ENCODE results near the gene FADD.
A peak's percentile ranks its signal among the peaks of the same experiment; 100 is the strongest.

Gene FADD

DNA sequence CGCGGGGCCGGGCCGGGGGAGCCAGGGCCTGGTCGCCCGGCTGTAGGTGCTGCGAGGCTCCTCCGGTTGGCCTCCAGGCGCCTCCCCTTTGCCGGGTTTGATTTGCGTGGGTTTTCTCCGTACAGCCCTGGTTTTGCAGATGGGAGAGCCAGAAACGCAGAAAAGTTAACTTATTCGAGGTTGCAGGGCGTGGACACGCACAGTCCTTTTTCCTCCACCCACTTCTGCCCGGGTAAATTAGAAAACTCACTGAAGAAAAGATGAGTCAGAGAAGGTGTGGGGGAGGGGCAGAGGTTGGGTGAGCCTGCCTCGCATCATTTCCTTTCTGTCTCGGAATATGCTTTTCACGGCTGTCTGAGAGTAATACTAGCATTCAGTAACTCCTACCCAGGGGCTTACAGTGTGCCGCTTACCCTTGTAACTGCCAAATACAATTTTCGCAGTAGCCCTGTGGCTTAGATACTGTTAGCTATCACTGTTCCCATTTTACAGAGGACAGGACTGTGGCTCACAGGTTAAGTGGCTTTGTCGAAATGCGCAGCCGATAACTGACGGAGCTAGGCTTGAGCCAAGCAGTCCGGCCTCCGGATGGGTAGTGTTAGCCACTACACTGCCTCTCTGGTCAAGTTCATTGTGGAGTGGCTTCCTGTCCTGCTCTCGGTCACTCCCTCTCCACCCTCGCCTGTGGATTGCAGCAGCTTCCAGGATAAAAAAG lies 812 bp downstream of the FADD start:
- peak; percentile 69 for DNase-seq (ENCODE audit: extremely low read depth, insufficient read length)
- Histone ChIP-seq H3K4me3 (replicated peaks; ENCODE audit: low read depth, low read length) (peak overlapping the region; percentile 100), H3K36me3 (ENCODE audit: control insufficient read depth, insufficient read depth, low read length) (peaks cover 24% of the 10 kb centered on the region), H3K27me3 (replicated peaks; ENCODE audit: control insufficient read depth, insufficient read depth, low read length) (no peaks in the 10 kb centered on the region)
- TF ChIP-seq, protein P1, sequence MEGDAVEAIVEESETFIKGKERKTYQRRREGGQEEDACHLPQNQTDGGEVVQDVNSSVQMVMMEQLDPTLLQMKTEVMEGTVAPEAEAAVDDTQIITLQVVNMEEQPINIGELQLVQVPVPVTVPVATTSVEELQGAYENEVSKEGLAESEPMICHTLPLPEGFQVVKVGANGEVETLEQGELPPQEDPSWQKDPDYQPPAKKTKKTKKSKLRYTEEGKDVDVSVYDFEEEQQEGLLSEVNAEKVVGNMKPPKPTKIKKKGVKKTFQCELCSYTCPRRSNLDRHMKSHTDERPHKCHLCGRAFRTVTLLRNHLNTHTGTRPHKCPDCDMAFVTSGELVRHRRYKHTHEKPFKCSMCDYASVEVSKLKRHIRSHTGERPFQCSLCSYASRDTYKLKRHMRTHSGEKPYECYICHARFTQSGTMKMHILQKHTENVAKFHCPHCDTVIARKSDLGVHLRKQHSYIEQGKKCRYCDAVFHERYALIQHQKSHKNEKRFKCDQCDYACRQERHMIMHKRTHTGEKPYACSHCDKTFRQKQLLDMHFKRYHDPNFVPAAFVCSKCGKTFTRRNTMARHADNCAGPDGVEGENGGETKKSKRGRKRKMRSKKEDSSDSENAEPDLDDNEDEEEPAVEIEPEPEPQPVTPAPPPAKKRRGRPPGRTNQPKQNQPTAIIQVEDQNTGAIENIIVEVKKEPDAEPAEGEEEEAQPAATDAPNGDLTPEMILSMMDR (IDR thresholded peaks at IDR 0.05; ENCODE audit: insufficient read depth, low read length, poor library complexity, severe bottlenecking) = no peak

DNA sequence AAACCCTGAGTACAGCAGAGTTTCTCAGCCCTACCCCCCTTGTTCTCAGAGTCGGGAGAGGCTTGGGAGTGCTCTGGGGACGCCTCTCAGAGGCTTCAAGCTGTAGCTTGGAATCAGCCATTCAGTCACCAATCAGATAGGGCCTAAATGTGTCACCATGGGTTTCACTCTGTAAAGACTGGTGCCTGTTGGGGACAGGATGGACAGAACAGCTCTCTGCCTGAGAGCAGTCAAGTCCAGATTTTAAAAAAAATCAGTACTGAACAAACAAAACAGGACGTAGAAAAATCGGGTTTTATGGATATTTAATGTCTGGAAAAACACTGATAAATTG lies 1.3 kb downstream of the FADD start:
- H3K4me3 ChIP-seq (replicated peaks; ENCODE audit: low read depth, low read length) = peak overlapping the region; percentile 100
- H3K27me3 ChIP-seq (replicated peaks; ENCODE audit: control insufficient read depth, insufficient read depth, low read length) = no peaks in the 10 kb centered on the region
- TF ChIP-seq, protein P1 (IDR thresholded peaks at IDR 0.05; ENCODE audit: insufficient read depth, low read length, poor library complexity, severe bottlenecking) = no peak
- no peak for DNase-seq (ENCODE audit: extremely low read depth, insufficient read length)
- peaks cover 27% of the 10 kb centered on the region for H3K36me3 ChIP-seq (ENCODE audit: control insufficient read depth, insufficient read depth, low read length)

DNA sequence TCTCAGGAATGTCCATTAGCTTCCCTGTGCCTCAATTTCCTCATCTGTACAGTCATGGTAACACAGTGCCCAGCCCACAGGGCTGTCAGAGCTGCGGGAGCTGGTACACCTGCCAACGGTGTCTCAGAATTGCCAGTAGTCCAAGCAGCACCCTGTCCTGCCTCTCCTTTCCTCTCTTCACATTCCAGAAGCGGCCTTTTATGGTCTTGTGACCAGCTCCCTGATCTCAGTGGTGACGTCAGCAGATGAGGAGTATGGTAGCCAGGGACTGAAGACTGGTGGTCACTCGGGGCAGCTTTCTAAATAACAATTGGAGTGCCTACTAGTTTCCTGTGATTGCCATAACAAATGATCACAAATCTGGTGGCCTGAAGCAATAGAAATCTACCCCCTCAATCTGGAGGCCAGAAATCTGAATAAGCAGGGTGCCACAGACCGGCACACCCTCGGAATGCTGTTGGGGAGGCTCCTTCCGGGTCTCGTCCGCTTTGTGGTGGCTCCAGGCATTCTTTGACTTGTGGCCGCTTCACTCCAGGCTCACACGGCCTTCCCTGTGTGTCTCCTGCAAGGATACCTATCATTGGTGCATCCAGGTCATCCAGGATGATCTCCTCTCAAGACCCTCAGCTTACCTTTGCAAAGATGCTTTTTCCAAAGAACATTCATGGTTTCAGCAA lies 2.1 kb downstream of the FADD start:
- Histone ChIP-seq H3K27me3 (replicated peaks; ENCODE audit: control insufficient read depth, insufficient read depth, low read length) (no peaks in the 10 kb centered on the region), H3K36me3 (ENCODE audit: control insufficient read depth, insufficient read depth, low read length) (peaks cover 27% of the 10 kb centered on the region), H3K4me3 (replicated peaks; ENCODE audit: low read depth, low read length) (peak overlapping the region; percentile 100)
- TF ChIP-seq, protein P1 (IDR thresholded peaks at IDR 0.05; ENCODE audit: insufficient read depth, low read length, poor library complexity, severe bottlenecking) = no peak
- DNase-seq (ENCODE audit: extremely low read depth, insufficient read length) = no peak

DNA sequence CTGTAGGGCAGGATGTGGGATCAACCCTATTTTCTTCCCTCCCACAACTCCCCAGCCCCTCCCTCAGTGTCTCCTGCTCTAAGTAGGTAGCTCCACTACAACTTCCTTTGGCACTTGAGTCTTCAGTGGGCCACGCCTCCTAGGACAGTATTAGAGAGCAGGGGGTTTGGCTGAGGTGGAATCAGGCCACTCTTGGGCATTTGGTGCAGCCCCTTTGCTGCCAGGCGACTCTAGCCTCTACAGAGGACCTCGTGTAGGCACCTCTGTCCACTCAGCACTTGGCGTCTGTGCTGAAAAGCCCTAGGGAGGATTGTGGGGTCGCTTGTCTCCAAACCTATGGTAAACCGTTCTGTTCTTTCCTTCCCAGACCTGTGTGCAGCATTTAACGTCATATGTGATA lies 2.7 kb downstream of the FADD start:
- H3K27me3 ChIP-seq (replicated peaks; ENCODE audit: control insufficient read depth, insufficient read depth, low read length) = no peaks in the 10 kb centered on the region
- peaks cover 27% of the 10 kb centered on the region for H3K36me3 ChIP-seq (ENCODE audit: control insufficient read depth, insufficient read depth, low read length)
- H3K4me3 ChIP-seq (replicated peaks; ENCODE audit: low read depth, low read length) = no peak overlapping the region
- no peak for DNase-seq (ENCODE audit: extremely low read depth, insufficient read length)
- TF ChIP-seq, protein P1 (IDR thresholded peaks at IDR 0.05; ENCODE audit: insufficient read depth, low read length, poor library complexity, severe bottlenecking) = no peak

DNA sequence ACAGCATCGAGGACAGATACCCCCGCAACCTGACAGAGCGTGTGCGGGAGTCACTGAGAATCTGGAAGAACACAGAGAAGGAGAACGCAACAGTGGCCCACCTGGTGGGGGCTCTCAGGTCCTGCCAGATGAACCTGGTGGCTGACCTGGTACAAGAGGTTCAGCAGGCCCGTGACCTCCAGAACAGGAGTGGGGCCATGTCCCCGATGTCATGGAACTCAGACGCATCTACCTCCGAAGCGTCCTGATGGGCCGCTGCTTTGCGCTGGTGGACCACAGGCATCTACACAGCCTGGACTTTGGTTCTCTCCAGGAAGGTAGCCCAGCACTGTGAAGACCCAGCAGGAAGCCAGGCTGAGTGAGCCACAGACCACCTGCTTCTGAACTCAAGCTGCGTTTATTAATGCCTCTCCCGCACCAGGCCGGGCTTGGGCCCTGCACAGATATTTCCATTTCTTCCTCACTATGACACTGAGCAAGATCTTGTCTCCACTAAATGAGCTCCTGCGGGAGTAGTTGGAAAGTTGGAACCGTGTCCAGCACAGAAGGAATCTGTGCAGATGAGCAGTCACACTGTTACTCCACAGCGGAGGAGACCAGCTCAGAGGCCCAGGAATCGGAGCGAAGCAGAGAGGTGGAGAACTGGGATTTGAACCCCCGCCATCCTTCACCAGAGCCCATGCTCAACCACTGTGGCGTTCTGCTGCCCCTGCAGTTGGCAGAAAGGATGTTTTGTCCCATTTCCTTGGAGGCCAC lies 3.3 kb downstream of the FADD start:
- Histone ChIP-seq H3K36me3 (ENCODE audit: control insufficient read depth, insufficient read depth, low read length) (peaks cover 27% of the 10 kb centered on the region), H3K4me3 (replicated peaks; ENCODE audit: low read depth, low read length) (no peak overlapping the region), H3K27me3 (replicated peaks; ENCODE audit: control insufficient read depth, insufficient read depth, low read length) (no peaks in the 10 kb centered on the region)
- DNase-seq (ENCODE audit: extremely low read depth, insufficient read length) = no peak
- TF ChIP-seq, protein P1 (IDR thresholded peaks at IDR 0.05; ENCODE audit: insufficient read depth, low read length, poor library complexity, severe bottlenecking) = no peak

Measured in GM06990 (cell line).